ENCODE results near the gene TMC3. TPM values are rescaled to one million over a fixed set of nuclear protein-coding genes. Genes with fewer than 3 reads are reported as not detected.
"Not testable (repeated sequence)": the region's sequence is repeated elsewhere in the genome, so short reads cannot be mapped to it uniquely, and the experiment has no call there.

Gene TMC3
- total and polyA plus RNA-seq, 4 donors = 0.03 TPM; not detected in 3

- ATAC-seq (ENCODE audit: insufficient read depth, low FRiP score) (no peak), DNase-seq (peak in 2 of 3 donors; percentile 13 to 26)
- 93% methylated on average over 10 of the region's 10 CpGs for WGBS, 2 donors
- Histone ChIP-seq H3K9me3 (ENCODE audit: control insufficient read depth in 4 of 4, insufficient read depth in 3 of 4, low read length in 3 of 4) (no peaks in the 10 kb centered on the region), H3K27ac (ENCODE audit: low read depth in 1 of 2, low read length in 1 of 2) (no peak overlapping the region), H3K4me3 (no peak overlapping the region), H3K36me3 (ENCODE audit: control insufficient read depth in 4 of 4, insufficient read depth in 4 of 4, low read length in 4 of 4) (no peaks in the 10 kb centered on the region), H3K4me1 (ENCODE audit: control insufficient read depth in 5 of 5, insufficient read depth in 5 of 5, low read length in 5 of 5) (peaks cover 0 to 19% (median 5%) of the 10 kb centered on the region in 5 donors), H3K27me3 (ENCODE audit: control insufficient read depth in 3 of 3, insufficient read depth in 3 of 3, low read length in 2 of 3) (no peaks in the 10 kb centered on the region), H3K9ac (ENCODE audit: insufficient read depth in 1 of 2, low read length in 2 of 2) (no peak overlapping the region)
- TF ChIP-seq CTCF (IDR thresholded peaks at IDR 0.05; ENCODE audit: control extremely low read depth, extremely low read depth) = no peak
Observed at GRCh38 chr15:81334768-81335435, 39.1 kb downstream of the TMC3 start.

- ATAC-seq (ENCODE audit: insufficient read depth, low FRiP score) = no peak
- TF ChIP-seq CTCF (IDR thresholded peaks at IDR 0.05; ENCODE audit: control extremely low read depth, extremely low read depth) = no peak
- no peak overlapping the region for H3K4me3 ChIP-seq
- no peak for DNase-seq
- no peak overlapping the region for H3K9ac ChIP-seq (ENCODE audit: insufficient read depth in 1 of 2, low read length in 2 of 2)
- H3K27ac ChIP-seq (ENCODE audit: low read depth in 1 of 2, low read length in 1 of 2) = no peak overlapping the region
- H3K36me3 ChIP-seq (ENCODE audit: control insufficient read depth in 4 of 4, insufficient read depth in 4 of 4, low read length in 4 of 4) = no peaks in the 10 kb centered on the region
- no peaks in the 10 kb centered on the region for H3K27me3 ChIP-seq (ENCODE audit: control insufficient read depth in 3 of 3, insufficient read depth in 3 of 3, low read length in 2 of 3)
- WGBS, 2 donors = 94 to 95% methylated on average over 3 of the region's 3 CpGs
- H3K4me1 ChIP-seq (ENCODE audit: control insufficient read depth in 5 of 5, insufficient read depth in 5 of 5, low read length in 5 of 5) = peaks cover 0 to 11% (median 5%) of the 10 kb centered on the region in 5 donors
- no peaks in the 10 kb centered on the region for H3K9me3 ChIP-seq (ENCODE audit: control insufficient read depth in 4 of 4, insufficient read depth in 3 of 4, low read length in 3 of 4)
Observed at GRCh38 chr15:81333363-81333762, 40.6 kb downstream of the TMC3 start.

DNA sequence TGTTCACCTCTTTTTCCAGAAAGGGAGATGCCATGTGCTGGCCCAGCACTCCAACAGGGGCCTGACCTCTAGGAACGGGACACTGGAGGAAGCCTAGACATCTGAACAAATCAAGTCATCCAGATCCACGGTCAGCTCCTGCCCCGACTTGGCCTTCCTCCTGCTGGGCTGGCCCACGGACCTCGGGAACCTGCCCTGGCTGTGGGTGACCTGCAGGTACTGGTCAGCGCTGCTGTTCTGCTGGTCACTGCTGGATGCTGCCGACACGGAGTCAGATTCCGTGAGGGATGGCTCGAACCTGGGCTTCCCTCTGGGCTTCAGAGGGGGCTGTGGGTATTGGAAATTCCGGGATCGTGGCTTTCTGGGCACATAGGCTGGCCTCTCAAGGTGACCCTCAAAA is 41.7 kb downstream of the TMC3 start:
- Histone ChIP-seq H3K27me3 (ENCODE audit: control insufficient read depth in 3 of 3, insufficient read depth in 3 of 3, low read length in 2 of 3) (no peaks in the 10 kb centered on the region), H3K27ac (ENCODE audit: low read depth in 1 of 2, low read length in 1 of 2) (no peak overlapping the region), H3K9me3 (ENCODE audit: control insufficient read depth in 4 of 4, insufficient read depth in 3 of 4, low read length in 3 of 4) (no peaks in the 10 kb centered on the region), H3K4me3 (no peak overlapping the region), H3K9ac (ENCODE audit: insufficient read depth in 1 of 2, low read length in 2 of 2) (no peak overlapping the region), H3K36me3 (ENCODE audit: control insufficient read depth in 4 of 4, insufficient read depth in 4 of 4, low read length in 4 of 4) (no peaks in the 10 kb centered on the region), H3K4me1 (ENCODE audit: control insufficient read depth in 5 of 5, insufficient read depth in 5 of 5, low read length in 5 of 5) (peaks cover 0 to 6% (median 0%) of the 10 kb centered on the region in 5 donors)
- DNase-seq (no peak), ATAC-seq (ENCODE audit: insufficient read depth, low FRiP score) (no peak)
- WGBS, 2 donors = 96% methylated on average over 12 of the region's 12 CpGs
- TF ChIP-seq CTCF (IDR thresholded peaks at IDR 0.05; ENCODE audit: control extremely low read depth, extremely low read depth) = no peak

DNA sequence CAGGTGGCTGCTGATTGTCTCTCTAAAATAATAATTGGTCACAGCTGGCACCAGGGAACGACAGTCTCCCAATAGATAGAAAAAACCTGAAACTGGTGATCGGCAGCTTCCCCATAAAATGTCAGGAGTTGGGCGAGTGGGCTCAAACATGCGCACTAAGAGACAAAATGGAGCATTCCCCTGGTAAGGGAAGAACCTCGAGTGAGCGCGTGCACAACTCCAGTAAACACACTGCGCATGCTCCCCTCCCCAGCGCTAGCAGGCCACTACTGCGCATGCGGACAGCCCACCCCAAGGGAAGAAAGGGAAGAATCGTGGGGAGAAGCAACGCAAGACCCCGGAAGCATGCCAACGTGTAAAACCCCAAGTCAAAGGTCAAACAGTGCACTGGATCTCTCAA is 42.4 kb downstream of the TMC3 start:
- H3K9me3 ChIP-seq (ENCODE audit: control insufficient read depth in 4 of 4, insufficient read depth in 3 of 4, low read length in 3 of 4) = no peaks in the 10 kb centered on the region
- no peak for TF ChIP-seq CTCF (IDR thresholded peaks at IDR 0.05; ENCODE audit: control extremely low read depth, extremely low read depth)
- H3K4me3 ChIP-seq = no peak overlapping the region
- H3K27ac ChIP-seq (ENCODE audit: low read depth in 1 of 2, low read length in 1 of 2) = no peak overlapping the region
- DNase-seq (no peak), ATAC-seq (ENCODE audit: insufficient read depth, low FRiP score) (no peak)
- no peak overlapping the region for H3K9ac ChIP-seq (ENCODE audit: insufficient read depth in 1 of 2, low read length in 2 of 2)
- H3K27me3 ChIP-seq (ENCODE audit: control insufficient read depth in 3 of 3, insufficient read depth in 3 of 3, low read length in 2 of 3) = no peaks in the 10 kb centered on the region
- 90 to 93% methylated on average over 15 of the region's 15 CpGs for WGBS, 2 donors
- peaks cover 0 to 6% (median 0%) of the 10 kb centered on the region in 5 donors for H3K4me1 ChIP-seq (ENCODE audit: control insufficient read depth in 5 of 5, insufficient read depth in 5 of 5, low read length in 5 of 5)
- H3K36me3 ChIP-seq (ENCODE audit: control insufficient read depth in 4 of 4, insufficient read depth in 4 of 4, low read length in 4 of 4) = no peaks in the 10 kb centered on the region

DNA sequence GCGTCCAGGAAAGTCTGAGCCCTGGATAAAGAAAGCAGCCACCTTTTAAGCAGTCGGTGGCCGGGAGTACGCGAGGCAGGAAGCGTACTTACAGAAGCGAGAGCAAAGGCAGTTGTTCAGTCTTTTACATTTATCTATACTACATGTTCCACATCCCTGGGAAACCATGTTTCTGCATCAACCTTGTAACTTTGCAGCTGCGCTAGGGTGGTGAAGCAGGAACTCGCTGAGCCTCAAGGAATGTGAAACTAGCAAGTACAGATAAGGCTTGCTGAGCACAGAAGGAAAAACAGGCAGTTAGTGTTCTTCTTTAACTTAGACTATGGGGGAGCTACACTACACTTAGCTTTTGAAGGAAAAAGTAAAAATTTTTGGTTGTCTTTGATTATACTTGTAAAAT is 42.9 kb downstream of the TMC3 start:
- 56 to 61% methylated on average over 9 of the region's 9 CpGs for WGBS, 2 donors
- H3K9me3 ChIP-seq (ENCODE audit: control insufficient read depth in 4 of 4, insufficient read depth in 3 of 4, low read length in 3 of 4); H3K4me3 ChIP-seq; H3K9ac ChIP-seq (ENCODE audit: insufficient read depth in 1 of 2, low read length in 2 of 2); H3K27ac ChIP-seq (ENCODE audit: low read depth in 1 of 2, low read length in 1 of 2); ATAC-seq (ENCODE audit: insufficient read depth, low FRiP score); H3K4me1 ChIP-seq (ENCODE audit: control insufficient read depth in 5 of 5, insufficient read depth in 5 of 5, low read length in 5 of 5); H3K27me3 ChIP-seq (ENCODE audit: control insufficient read depth in 3 of 3, insufficient read depth in 3 of 3, low read length in 2 of 3); H3K36me3 ChIP-seq (ENCODE audit: control insufficient read depth in 4 of 4, insufficient read depth in 4 of 4, low read length in 4 of 4): not testable (repeated sequence)
- peak; percentile 27 to 47 (median 37) for DNase-seq

Data from lung (tissue), 12 donors.